Measurements from ENCODE around the gene ADCY2. TPM values are rescaled to one million over a fixed set of nuclear protein-coding genes. Genes with fewer than 3 reads are reported as not detected.

The ADCY2 gene
- total RNA-seq, 1 experiment from 2014 or later = 31.3 TPM

GRCh38 chr5:7374186-7374585 lies 21.8 kb upstream of the ADCY2 start:
- no peak overlapping the region for H3K9ac ChIP-seq (ENCODE audit: extremely low read depth, insufficient read length, low read length)
- H2AFZ ChIP-seq (ENCODE audit: low read length) = no peak overlapping the region
- no peak overlapping the region for H3K56ac ChIP-seq (ENCODE audit: insufficient read length, low read depth, low read length)
- no peaks in the 10 kb centered on the region for H3K79me1 ChIP-seq (ENCODE audit: insufficient read depth, low read depth, low read length, poor library complexity, severe bottlenecking)
- peaks cover 3% of the 10 kb centered on the region for H4K20me1 ChIP-seq (ENCODE audit: control insufficient read depth, insufficient read depth, insufficient read length)
- H2BK120ac ChIP-seq (ENCODE audit: low read depth, low read length, poor library complexity, severe bottlenecking) = no peak overlapping the region
- H3T11ph ChIP-seq (ENCODE audit: low read length) = no peak overlapping the region
- no peaks in the 10 kb centered on the region for H3K9me3 ChIP-seq (ENCODE audit: control insufficient read depth, low read depth, low read length)
- no peak overlapping the region for H3K4me2 ChIP-seq (ENCODE audit: insufficient read depth, insufficient read length, low read length)
- H3K4me1 Mint-ChIP-seq = no peaks in the 10 kb centered on the region
- peaks cover 4% of the 10 kb centered on the region for H3K23me2 ChIP-seq (ENCODE audit: insufficient read length, low read depth, low read length, poor library complexity, severe bottlenecking)
- H2AK5ac ChIP-seq (ENCODE audit: insufficient read length, low read length) = no peak overlapping the region
- no peak for DNase-seq
- TF ChIP-seq CTCF (conservative IDR thresholded peaks at IDR 0.05) = no peak
- no peak overlapping the region for H4K91ac ChIP-seq (ENCODE audit: insufficient read length, low read depth, low read length)
- H3K36me3 Mint-ChIP-seq (ENCODE audit: insufficient read depth in 1 of 3, low read depth in 3 of 3) = peaks cover 4 to 20% (median 14%) of the 10 kb centered on the region in 3 experiments; a peak in 6 of 7 replicates
- H2BK20ac ChIP-seq (ENCODE audit: low read depth, low read length, poor library complexity, severe bottlenecking) = no peak overlapping the region
- H4K8ac ChIP-seq (replicated peaks; ENCODE audit: insufficient read length, low read depth, low read length) = no peak overlapping the region
- peaks cover 21 to 27% of the 10 kb centered on the region in 2 experiments for H3K9me3 Mint-ChIP-seq
- no peak overlapping the region for H3K18ac ChIP-seq (ENCODE audit: insufficient read length, low read depth, low read length)
- no peak overlapping the region for H2BK12ac ChIP-seq (ENCODE audit: insufficient read length, low read depth, low read length)
- no peaks in the 10 kb centered on the region for H3K4me1 ChIP-seq (ENCODE audit: insufficient read depth, low read length)
- H3K79me2 ChIP-seq (ENCODE audit: insufficient read depth, low read length) = no peaks in the 10 kb centered on the region
- H3K27ac ChIP-seq (ENCODE audit: insufficient read length, low read depth, low read length) = no peak overlapping the region
- no peak overlapping the region for H3K23ac ChIP-seq (ENCODE audit: insufficient read length, low read depth, low read length)
- peaks cover 6% of the 10 kb centered on the region; the same call in 1 of the 2 replicates for H3K27me3 Mint-ChIP-seq (ENCODE audit: low read depth)
- H4K5ac ChIP-seq (ENCODE audit: insufficient read length, low read depth, low read length) = no peak overlapping the region
- H2BK15ac ChIP-seq (ENCODE audit: low read depth, low read length) = no peak overlapping the region
- H3K14ac ChIP-seq (ENCODE audit: insufficient read depth, low read length) = no peak overlapping the region
- no peak overlapping the region for H2BK5ac ChIP-seq (ENCODE audit: insufficient read length, low read length)
- H3K4ac ChIP-seq (ENCODE audit: low read depth, low read length) = no peak overlapping the region
- H3K27me3 ChIP-seq (ENCODE audit: insufficient read depth, low read length) = no peaks in the 10 kb centered on the region; the same call in 1 of the 2 replicates
- H3K4me3 Mint-ChIP-seq = no peak overlapping the region
- WGBS (ENCODE audit: extremely low coverage, insufficient read length, low lambda C conversion rate) = no CpG with 5 or more reads among the region's 4 CpGs
- H3K27ac Mint-ChIP-seq = no peak overlapping the region

Measured in H9 (cell line).